Stomach (tissue), 9 donors: ENCODE results near the gene HBD. TPM values are rescaled to one million over a fixed set of nuclear protein-coding genes. Genes with fewer than 3 reads are reported as not detected.

ENCODE experiments used
- DNase-seq, 2 donors: peaks; one replicate each; pipeline versions ENCODE4 v3.0.0 to v3.0.0-alpha.2; 2013 to 2019
- H3K27ac ChIP-seq, 5 donors: fragments of 200-600 bp in 4 of 5; sonication (generic) in 4 of 5; one replicate each; pipeline ENCODE4 v1.5.1; 2013 to 2019; ENCODE audit warnings: mild to moderate bottlenecking in 1 of 5, moderate library complexity in 1 of 5
- H3K27me3 ChIP-seq, 3 donors: fragments of 200-600 bp; sonication (generic); one replicate each; pipeline ENCODE4 v1.5.1; 2017 to 2019; ENCODE audit warnings: mixed run types in 1 of 3
- H3K36me3 ChIP-seq, 4 donors: fragments of 200-600 bp; sonication (generic); 1 replicate in 3 of 4; 2 replicates in 1 of 4; pipeline ENCODE4 v1.5.1; 2016 to 2019
- H3K4me1 ChIP-seq, 4 donors: fragments of 200-600 bp; sonication (generic); one replicate each; pipeline ENCODE4 v1.5.1; 2016 to 2019
- H3K4me3 ChIP-seq, 4 donors: fragments of 200-600 bp; sonication (generic) in 3 of 4; one replicate each; pipeline ENCODE4 v1.5.1; 2016 to 2019; ENCODE audit warnings: mild to moderate bottlenecking in 1 of 4
- H3K9me3 ChIP-seq, 4 donors: fragments of 200-600 bp; sonication (generic); one replicate each; pipeline ENCODE4 v1.5.1; 2016 to 2019
- EP300 ChIP-seq: sonication (generic); formaldehyde crosslinking; IDR thresholded peaks from one replicate; pipeline ENCODE4 v1.6.1; 2017; ENCODE audit warnings: antibody characterized with exemption
- POLR2A ChIP-seq, 4 donors: fragments of 450-650 bp; IDR thresholded peaks; one replicate each; pipeline ENCODE4 v1.6.1; 2016; ENCODE audit warnings: antibody characterized with exemption in 4 of 4, control low read depth in 2 of 4, mild to moderate bottlenecking in 1 of 4, moderate library complexity in 1 of 4
- POLR2AphosphoS5 ChIP-seq, 3 donors: sonication (generic); formaldehyde crosslinking; IDR thresholded peaks; one replicate each; pipeline ENCODE4 v1.6.1; 2016; ENCODE audit warnings: antibody characterized with exemption in 3 of 3
- WGBS, 5 donors: extraction: QIAGEN DNeasy Blood & Tissue Kit in 3 of 5; methylation state at CpG; one replicate each; pipeline versions ENCODE4 v1.1.5 to v1.1.7; 2013 to 2018; 5-methylcytosine and 5-hydroxymethylcytosine counted together
- intact Hi-C: fragments of 100-400 bp; cut with DNase I; formaldehyde crosslinking; loops from one replicate; pipeline ENCODE4 v1.15.1; 2023; ENCODE audit warnings: low total_unique reads
- polyA plus RNA-seq, 3 donors: library from polyadenylated mRNA; stranded (reverse); fragments of 200-250 nt; gene quantifications; one replicate each; pipeline ENCODE4 v1.2.3, GENCODE V29; 2013
- total RNA-seq, 5 donors: library from RNA; depleted of rRNA; stranded (reverse); fragments of >200 nt; gene quantifications; one replicate each; pipeline versions ENCODE4 v1.1.0 to v1.2.3, GENCODE V29; 2014 to 2016
- TF ChIP-seq, protein P1 (sequence below), 7 experiments: fragments of 450-650 bp in 4 of 7; fragments of 200-600 bp in 3 of 7; sonication (generic) in 3 of 7; IDR thresholded peaks; one replicate each; pipeline ENCODE4 v1.5.1; 2016 to 2019; ENCODE audit warnings: antibody characterized with exemption in 7 of 7, control low read depth in 2 of 7, mild to moderate bottlenecking in 1 of 7
- donor health status: healthy with polysubstance abuse.
- donor health status: Bipolar disorder and iron deficiency.
- donor health status: healthy.

HBD gene
- total and polyA plus RNA-seq, 8 donors, result 0.20 to 4.8 TPM; not detected in 6

DNA sequence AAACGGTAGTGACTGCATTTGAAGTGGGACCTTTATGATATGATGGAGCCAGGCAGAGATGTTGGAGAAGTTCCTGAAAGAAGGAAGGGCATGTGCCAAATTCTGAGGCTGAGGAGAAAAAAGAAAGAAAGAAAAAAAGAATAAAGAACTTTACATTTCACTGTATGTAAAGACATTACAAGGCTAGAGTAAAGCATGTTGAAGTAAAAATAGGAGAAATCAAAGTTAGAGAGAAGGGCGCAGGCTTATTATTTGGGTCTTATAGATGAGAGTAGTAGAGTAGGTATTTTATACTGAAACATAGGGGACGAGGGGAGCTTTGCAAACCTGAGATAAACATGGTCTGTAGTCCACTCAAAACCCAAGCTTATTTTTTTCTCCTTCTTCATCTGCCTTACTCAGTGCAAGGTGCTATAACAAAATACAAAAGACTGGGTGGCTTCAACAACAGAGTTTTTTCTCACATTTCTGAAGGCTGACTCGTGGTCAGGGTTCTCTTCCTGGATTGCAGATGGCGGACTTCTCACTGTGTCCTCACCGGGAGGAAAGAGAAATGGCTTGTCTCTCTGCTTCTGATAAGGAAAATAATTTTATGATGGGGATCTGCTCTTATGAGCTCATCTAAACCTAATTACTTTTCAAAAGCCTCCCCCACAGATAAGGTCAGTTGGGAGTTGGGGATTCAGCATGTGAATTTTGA is 12.6 kb upstream of the HBD start:
- intact Hi-C loops, result no loop called here
- 67 to 77% (median 73%) methylated on average over 6 of the region's 6 CpGs for WGBS, 5 donors
- TF ChIP-seq EP300 (no peak), POLR2AphosphoS5 (IDR thresholded peaks at IDR 0.05) (no peak), POLR2A (IDR thresholded peaks at IDR 0.05) (no peak)
- TF ChIP-seq, protein P1, sequence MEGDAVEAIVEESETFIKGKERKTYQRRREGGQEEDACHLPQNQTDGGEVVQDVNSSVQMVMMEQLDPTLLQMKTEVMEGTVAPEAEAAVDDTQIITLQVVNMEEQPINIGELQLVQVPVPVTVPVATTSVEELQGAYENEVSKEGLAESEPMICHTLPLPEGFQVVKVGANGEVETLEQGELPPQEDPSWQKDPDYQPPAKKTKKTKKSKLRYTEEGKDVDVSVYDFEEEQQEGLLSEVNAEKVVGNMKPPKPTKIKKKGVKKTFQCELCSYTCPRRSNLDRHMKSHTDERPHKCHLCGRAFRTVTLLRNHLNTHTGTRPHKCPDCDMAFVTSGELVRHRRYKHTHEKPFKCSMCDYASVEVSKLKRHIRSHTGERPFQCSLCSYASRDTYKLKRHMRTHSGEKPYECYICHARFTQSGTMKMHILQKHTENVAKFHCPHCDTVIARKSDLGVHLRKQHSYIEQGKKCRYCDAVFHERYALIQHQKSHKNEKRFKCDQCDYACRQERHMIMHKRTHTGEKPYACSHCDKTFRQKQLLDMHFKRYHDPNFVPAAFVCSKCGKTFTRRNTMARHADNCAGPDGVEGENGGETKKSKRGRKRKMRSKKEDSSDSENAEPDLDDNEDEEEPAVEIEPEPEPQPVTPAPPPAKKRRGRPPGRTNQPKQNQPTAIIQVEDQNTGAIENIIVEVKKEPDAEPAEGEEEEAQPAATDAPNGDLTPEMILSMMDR (IDR thresholded peaks at IDR 0.05), result no peak
- DNase-seq, result no peak
- no peaks in the 10 kb centered on the region for H3K27me3 ChIP-seq
- H3K9me3 ChIP-seq, result no peaks in the 10 kb centered on the region
- H3K36me3 ChIP-seq, result no peaks in the 10 kb centered on the region
- no peak overlapping the region for H3K4me3 ChIP-seq
- H3K4me1 ChIP-seq, result no peaks in the 10 kb centered on the region
- H3K27ac ChIP-seq, result no peak overlapping the region

DNA sequence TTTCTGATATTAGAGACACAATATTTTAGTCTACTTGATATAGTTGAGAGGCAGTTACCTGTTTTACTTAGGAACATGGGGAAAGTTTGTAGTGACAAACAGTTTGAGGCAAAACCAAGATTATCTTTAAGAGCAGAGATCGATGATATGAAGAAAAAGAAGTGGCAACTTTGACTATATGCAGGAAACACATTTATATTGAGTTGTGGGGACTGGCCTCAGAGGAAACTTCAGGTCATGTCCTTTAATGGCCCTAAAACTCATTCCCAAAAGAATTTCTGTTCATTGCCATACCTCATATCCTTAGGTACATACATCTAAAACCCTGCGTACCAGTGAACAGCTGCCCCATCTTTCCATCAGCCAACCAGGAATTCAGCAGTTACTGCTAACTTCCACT is 10.9 kb upstream of the HBD start:
- Histone ChIP-seq H3K27ac (no peak overlapping the region), H3K4me1 (no peaks in the 10 kb centered on the region), H3K4me3 (no peak overlapping the region), H3K36me3 (no peaks in the 10 kb centered on the region), H3K9me3 (no peaks in the 10 kb centered on the region), H3K27me3 (no peaks in the 10 kb centered on the region)
- TF ChIP-seq, protein P1 (IDR thresholded peaks at IDR 0.05), result no peak
- TF ChIP-seq POLR2A (IDR thresholded peaks at IDR 0.05) (no peak), EP300 (no peak), POLR2AphosphoS5 (IDR thresholded peaks at IDR 0.05) (no peak)
- intact Hi-C loops, result no loop called here
- DNase-seq, result no peak
- 74 to 85% (median 83%) methylated on average over 2 of the region's 2 CpGs for WGBS, 5 donors

DNA sequence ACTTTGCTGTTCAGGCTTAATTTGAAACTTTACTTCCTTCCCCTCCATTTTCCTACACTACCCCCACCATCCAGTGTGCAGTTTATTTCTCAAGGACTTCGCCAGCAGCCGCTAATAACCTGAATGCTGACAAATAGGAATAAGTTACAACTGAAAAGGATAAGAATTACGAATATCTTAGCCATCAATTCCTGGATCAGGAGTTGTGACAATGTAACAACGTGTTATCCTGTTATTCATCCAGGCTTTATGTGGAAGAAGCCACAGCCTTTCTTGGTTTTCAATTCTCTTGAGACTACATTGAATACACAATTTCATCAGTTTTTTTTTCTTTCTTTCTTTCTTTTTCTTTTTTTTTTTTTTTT is 9.5 kb upstream of the HBD start:
- intact Hi-C loops, result no loop called here
- no peak overlapping the region for H3K4me3 ChIP-seq
- H3K36me3 ChIP-seq, result no peaks in the 10 kb centered on the region
- TF ChIP-seq POLR2A (IDR thresholded peaks at IDR 0.05) (no peak), EP300 (no peak), POLR2AphosphoS5 (IDR thresholded peaks at IDR 0.05) (no peak)
- TF ChIP-seq, protein P1 (IDR thresholded peaks at IDR 0.05), result no peak
- H3K27me3 ChIP-seq, result no peaks in the 10 kb centered on the region
- no peaks in the 10 kb centered on the region for H3K9me3 ChIP-seq
- no peak overlapping the region for H3K27ac ChIP-seq
- no peaks in the 10 kb centered on the region for H3K4me1 ChIP-seq
- 80 to 89% (median 84%) methylated on average over 4 of the region's 4 CpGs for WGBS, 5 donors
- no peak for DNase-seq

DNA sequence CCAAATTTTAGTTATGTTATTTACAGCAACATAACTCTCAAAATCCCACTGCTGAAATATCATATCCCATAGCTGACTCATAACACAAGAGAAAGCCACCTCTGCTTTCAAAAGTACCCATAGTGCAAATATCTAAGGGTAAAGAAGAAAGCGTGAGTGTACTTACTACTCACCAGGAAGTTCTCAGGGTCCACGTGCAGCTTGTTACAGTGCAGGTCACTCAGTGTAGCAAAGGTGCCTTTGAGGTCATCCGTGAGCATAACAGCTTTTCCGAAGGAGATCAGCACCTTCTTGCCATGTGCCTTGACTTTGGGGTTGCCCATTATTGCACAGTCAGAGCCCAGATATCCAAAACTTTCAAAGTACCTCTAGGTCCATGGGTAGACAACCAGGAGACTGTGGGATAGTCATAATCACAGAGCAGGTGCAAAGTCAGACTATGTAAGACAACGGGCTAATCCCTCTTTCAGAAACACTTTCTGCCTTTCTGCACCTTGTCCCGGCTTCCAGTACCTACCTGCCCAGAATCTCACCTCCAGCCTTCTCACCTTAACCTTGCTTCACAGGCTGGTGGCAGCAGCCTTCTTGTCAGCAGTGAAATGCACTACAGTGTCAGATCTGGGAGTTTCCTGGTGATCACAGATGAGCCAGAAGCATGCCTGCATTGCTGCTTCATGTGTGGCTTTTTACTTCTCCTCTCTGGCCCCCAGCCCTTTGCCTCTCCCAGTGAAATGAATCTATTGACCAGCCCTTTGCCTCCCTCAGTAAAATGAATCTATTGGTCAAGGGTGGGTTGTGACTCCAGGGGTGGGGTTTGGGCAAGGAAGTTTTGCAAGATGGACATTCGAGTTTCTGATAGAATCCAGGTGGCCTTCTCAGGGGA is 8.9 kb upstream of the HBD start:
- intact Hi-C loops, result no loop called here
- TF ChIP-seq POLR2A (IDR thresholded peaks at IDR 0.05), result no peak
- peak in 1 of 3 donors; percentile 25 for TF ChIP-seq POLR2AphosphoS5 (IDR thresholded peaks at IDR 0.05)
- WGBS, 5 donors, result 44 to 55% (median 54%) methylated on average over 7 of the region's 7 CpGs
- H3K27ac ChIP-seq, result no peak overlapping the region
- no peak overlapping the region for H3K4me3 ChIP-seq
- H3K36me3 ChIP-seq, result no peaks in the 10 kb centered on the region
- no peaks in the 10 kb centered on the region for H3K9me3 ChIP-seq
- peak in 1 of 2 donors; percentile 67 for DNase-seq
- no peaks in the 10 kb centered on the region for H3K4me1 ChIP-seq
- no peaks in the 10 kb centered on the region for H3K27me3 ChIP-seq
